ENCODE data around the gene PCNX2. TPM values are rescaled to one million over a fixed set of nuclear protein-coding genes. Genes with fewer than 3 reads are reported as not detected.

PCNX2 gene
- total and polyA plus RNA-seq, 2 of the 13 experiments (the other 11 are each of a cell fraction or from before 2014, with no cell fraction given), result 0.11 to 0.42 TPM

- TF ChIP-seq, protein P1, sequence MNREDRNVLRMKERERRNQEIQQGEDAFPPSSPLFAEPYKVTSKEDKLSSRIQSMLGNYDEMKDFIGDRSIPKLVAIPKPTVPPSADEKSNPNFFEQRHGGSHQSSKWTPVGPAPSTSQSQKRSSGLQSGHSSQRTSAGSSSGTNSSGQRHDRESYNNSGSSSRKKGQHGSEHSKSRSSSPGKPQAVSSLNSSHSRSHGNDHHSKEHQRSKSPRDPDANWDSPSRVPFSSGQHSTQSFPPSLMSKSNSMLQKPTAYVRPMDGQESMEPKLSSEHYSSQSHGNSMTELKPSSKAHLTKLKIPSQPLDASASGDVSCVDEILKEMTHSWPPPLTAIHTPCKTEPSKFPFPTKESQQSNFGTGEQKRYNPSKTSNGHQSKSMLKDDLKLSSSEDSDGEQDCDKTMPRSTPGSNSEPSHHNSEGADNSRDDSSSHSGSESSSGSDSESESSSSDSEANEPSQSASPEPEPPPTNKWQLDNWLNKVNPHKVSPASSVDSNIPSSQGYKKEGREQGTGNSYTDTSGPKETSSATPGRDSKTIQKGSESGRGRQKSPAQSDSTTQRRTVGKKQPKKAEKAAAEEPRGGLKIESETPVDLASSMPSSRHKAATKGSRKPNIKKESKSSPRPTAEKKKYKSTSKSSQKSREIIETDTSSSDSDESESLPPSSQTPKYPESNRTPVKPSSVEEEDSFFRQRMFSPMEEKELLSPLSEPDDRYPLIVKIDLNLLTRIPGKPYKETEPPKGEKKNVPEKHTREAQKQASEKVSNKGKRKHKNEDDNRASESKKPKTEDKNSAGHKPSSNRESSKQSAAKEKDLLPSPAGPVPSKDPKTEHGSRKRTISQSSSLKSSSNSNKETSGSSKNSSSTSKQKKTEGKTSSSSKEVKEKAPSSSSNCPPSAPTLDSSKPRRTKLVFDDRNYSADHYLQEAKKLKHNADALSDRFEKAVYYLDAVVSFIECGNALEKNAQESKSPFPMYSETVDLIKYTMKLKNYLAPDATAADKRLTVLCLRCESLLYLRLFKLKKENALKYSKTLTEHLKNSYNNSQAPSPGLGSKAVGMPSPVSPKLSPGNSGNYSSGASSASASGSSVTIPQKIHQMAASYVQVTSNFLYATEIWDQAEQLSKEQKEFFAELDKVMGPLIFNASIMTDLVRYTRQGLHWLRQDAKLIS (CRISPR knock-in tag; IDR thresholded peaks at IDR 0.05), result no peak
- no peak for TF ChIP-seq CENPX (CRISPR knock-in tag; IDR thresholded peaks at IDR 0.05)
- TF ChIP-seq HMG20A (CRISPR knock-in tag; IDR thresholded peaks at IDR 0.05; ENCODE audit: borderline replicate concordance), result no peak
- TF ChIP-seq ZNF691 (CRISPR knock-in tag; IDR thresholded peaks at IDR 0.05; ENCODE audit: borderline replicate concordance, low read depth), result no peak
- TF ChIP-seq, protein P2, sequence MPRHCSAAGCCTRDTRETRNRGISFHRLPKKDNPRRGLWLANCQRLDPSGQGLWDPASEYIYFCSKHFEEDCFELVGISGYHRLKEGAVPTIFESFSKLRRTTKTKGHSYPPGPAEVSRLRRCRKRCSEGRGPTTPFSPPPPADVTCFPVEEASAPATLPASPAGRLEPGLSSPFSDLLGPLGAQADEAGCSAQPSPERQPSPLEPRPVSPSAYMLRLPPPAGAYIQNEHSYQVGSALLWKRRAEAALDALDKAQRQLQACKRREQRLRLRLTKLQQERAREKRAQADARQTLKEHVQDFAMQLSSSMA (CRISPR knock-in tag; IDR thresholded peaks at IDR 0.05), result no peak
Measured at GRCh38 chr1:233102341-233102740, 193.2 kb downstream of the PCNX2 start (continued).

DNA sequence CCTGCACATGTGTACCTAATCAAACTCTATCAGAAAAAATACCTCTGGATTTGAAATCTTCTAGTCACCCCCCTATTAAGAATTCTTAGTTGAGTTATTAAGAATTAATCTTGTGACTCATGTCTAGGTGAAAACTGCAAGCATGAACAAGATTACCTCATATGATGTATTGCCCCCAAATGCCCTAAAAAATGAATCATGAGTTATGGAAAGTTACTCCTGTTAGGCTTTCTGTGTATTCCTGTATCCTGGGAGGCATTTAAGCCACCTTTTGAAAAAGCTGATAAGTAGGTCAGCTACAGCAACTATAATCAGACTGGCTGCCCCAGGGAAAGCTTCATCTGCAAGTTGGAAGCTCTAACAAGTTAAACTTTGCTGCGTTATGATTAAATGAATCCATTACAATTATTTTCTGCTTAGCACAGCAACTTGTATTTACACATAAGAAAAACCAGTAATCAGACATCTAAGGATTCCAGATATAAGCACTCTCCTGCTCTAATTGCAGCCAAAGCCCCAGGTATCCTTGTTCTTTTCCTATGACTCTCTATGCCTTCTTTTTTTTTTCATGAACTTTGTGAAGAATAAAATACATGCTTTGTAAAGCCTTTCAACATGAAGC, 197.5 kb downstream of the PCNX2 start:
- Histone ChIP-seq H3K9me3 (ENCODE audit: low read length) (no peaks in the 10 kb centered on the region), H3K36me3 (replicated peaks in 1 of 2; ENCODE audit: control insufficient read depth in 1 of 2, insufficient read depth in 2 of 2, low read length in 2 of 2) (no peaks in the 10 kb centered on the region), H3K4me1 (ENCODE audit: insufficient read depth, low read length) (no peaks in the 10 kb centered on the region), H3K27me3 (ENCODE audit: control insufficient read depth in 1 of 2, insufficient read depth in 2 of 2, low read length in 2 of 2) (no peaks in the 10 kb centered on the region), H2AFZ (ENCODE audit: low read length) (no peak overlapping the region), H4K20me1 (ENCODE audit: insufficient read depth, low read length) (no peaks in the 10 kb centered on the region), H3K4me3 (replicated peaks in 1 of 3; ENCODE audit: insufficient read depth in 1 of 3, low read depth in 2 of 3, low read length in 3 of 3) (no peak overlapping the region), H3K9ac (ENCODE audit: insufficient read depth, low read depth, low read length) (no peak overlapping the region), H3K79me2 (ENCODE audit: insufficient read depth, low read length) (no peaks in the 10 kb centered on the region), H3K27ac (ENCODE audit: extremely low read length, insufficient read depth, low read length) (no peak overlapping the region), H3K4me2 (ENCODE audit: low read depth, low read length) (no peak overlapping the region)
- ChIA-PET POLR2A (no interaction called here), CTCF (ENCODE audit: low intra/inter-chr PET ratio, low total read pairs) (no interaction called here)
- in situ Hi-C loops (cut with HindIII; ENCODE audit: extremely low pct_ligation_motif_present, low pct_unique_long_range_greater_than_20kb), result no loop called here
- intact Hi-C loops (cut with micrococcal nuclease; ENCODE audit: unreplicated experiment), result no loop called here
- 0% methylated on average over 1 of the region's 1 CpG for WGBS (ENCODE audit: low lambda C conversion rate)
- no peak for ATAC-seq
- no peak for DNase-seq (ENCODE audit: low spot score)
- FAIRE-seq, result no peak
- BruUV-seq (replicated peaks), result no TSS peak
- TF ChIP-seq ATF7 (IDR thresholded peaks at IDR 0.05) (no peak), ATF7 (CRISPR knock-in tag; IDR thresholded peaks at IDR 0.05) (no peak), ZNF879 (CRISPR knock-in tag; IDR thresholded peaks at IDR 0.05) (no peak), PITX1 (CRISPR knock-in tag; IDR thresholded peaks at IDR 0.05) (no peak), NFAT5 (CRISPR knock-in tag; IDR thresholded peaks at IDR 0.05) (no peak), EZH2 (conservative IDR thresholded peaks at IDR 0.05; ENCODE audit: low read depth, low read length) (no peak)
